ENCODE measurements around the gene TPI1.
A peak's percentile ranks its signal among the peaks of the same experiment; 100 is the strongest.
"Not testable (repeated sequence)": the region's sequence is repeated elsewhere in the genome, so short reads cannot be mapped to it uniquely, and the experiment has no call there.

TPI1 gene

DNA sequence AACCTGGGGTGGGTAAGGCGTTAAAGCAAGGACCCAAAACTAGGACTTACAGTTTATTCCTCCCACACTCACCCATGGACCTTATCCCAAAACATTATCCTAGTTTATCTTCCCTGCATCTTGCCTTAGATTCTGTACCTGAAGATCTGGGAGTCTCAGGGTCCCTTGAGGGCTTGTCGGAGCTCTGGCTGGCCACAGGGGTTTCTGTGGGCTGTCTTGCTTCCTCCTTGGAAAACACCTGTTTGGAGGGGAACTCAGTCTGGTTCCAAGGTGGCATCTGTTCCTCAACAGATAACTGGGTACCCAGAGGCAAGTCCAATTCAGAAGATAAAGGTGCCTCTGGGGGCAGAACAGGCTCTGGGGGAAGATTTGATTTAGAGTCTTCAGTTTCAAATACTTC is 17.9 kb upstream of the TPI1 start:
- no peak for DNase-seq

DNA sequence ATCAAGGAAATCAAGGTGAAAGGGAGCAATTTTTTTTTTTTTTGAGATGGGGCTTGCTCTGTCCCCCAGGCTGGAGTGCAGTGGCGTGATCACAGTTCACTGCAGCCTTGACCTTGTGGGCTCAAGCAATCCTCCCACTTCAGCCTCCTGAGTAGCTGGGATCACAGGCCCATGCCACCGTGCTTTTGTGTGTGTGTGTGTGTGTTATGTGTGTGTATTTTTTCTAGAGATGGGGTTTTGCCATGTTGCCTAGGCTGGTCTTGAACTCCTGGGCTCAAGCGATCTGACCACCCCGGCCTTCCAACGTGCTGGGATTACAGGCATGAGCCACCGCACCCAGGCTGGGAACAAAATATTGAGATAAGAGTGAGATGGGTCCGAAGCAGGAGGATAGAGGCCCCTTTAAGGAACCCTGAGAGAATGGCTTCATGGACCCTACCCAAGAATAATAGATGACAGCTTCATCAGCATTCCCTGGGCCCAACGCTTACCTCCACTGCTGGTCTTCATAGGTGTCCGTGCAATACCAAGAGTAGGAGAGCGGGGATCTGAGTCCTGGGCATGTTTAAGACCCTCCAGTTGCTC is 17.3 kb upstream of the TPI1 start:
- DNase-seq, result no peak

DNA sequence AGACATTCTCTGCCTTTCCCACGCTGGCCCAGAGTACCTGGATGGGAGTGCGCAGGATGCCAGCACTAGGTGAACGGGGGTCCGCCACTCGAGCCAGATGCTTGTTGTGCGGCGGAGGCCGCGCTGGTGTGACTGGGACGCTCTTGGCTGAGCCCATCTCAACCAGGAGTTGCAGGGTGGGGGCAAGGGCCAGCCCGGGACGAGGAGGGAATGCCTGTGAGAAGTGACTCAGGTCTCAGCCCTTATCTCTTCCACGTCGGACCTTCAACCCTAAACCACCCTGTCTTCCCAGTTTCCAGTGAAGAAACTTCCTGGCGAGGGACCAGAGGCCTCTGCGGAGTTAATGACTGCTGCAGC is 16.6 kb upstream of the TPI1 start:
- no peak for DNase-seq

DNA sequence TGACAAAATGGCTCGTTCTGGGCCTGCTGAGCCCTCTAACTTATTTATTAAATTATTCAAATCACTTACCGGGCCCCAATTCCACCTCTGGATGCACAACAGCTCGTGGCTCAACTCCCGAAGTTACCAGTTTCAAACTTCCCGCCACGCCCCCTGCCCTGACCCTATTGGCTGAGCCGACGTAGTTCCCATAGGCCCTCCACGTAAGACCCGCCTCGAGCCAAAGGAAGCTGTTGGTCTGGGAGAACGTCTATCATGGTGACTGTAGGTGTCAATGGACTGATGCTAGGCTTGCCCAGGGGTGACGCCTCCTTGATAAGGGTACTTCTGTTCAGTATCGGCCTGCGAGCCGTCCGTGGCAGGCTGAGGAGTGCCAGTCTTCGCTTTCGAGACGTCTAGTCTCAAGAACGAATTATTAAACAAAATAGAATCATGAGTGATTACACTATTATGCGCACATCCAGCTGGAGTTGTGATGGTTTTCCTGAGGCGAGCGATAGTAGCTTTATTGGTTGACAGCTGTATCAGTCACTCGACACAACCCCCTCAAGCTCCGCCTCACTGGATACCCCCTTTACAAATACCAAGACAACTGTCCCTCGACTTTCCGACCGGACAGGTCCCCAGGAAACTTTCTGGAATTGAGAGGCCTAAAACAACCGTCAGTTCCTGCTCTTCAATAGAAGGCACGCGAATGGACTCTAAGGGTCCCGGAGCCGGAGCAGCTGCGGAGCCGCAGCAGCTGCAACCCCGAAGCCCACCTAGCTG is 16.0 kb upstream of the TPI1 start, which contains the start of gene CDCA3:
CDCA3 (minus strand) TSS at position 134 of the 768 bp plus-strand sequence. CDS start 334 bp downstream, outside the sequence.
- peak; percentile 99 for DNase-seq

DNA sequence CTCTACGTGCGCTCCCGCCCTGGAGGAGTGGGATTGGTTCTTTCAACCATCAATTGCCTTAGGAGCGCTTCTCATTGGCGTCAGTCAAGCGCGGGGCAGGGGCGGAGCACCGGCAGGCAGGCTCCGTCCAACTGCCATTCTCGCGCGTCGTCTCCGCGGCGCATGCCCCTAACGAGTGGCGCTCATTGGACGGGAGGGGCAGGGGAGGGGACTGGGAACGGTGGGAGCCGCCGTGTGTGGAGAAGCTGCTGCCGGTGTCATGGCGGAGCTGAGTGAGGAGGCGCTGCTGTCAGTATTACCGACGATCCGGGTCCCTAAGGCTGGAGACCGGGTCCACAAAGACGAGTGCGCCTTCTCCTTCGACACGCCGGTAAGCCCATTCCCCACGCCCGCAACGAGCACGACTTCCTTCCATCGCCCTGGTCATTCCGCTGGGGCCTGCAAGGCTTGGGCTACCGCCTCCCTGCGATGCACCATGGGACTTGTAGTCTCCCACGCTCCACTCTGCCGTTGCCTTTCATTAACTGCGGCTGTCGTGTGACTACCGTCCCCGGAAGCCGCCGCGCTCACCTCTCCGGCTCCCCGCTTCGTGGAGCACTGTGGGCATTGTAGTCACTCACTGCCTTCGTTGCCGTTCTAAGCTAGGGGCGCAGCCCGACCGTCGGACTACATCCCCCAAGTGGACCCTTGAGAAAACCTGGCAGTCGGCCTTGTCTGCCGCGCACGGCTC is 15.2 kb upstream of the TPI1 start, which contains the start of gene USP5:
USP5 (plus strand) TSS at position 230 of the 730 bp plus-strand sequence; CDS start at position 260, 30 bp downstream.
- DNase-seq, result peak; percentile 100

- peak; percentile 89 for DNase-seq
Measured at GRCh38 chr12:6852651-6853354, 14.5 kb upstream of the TPI1 start.

DNA sequence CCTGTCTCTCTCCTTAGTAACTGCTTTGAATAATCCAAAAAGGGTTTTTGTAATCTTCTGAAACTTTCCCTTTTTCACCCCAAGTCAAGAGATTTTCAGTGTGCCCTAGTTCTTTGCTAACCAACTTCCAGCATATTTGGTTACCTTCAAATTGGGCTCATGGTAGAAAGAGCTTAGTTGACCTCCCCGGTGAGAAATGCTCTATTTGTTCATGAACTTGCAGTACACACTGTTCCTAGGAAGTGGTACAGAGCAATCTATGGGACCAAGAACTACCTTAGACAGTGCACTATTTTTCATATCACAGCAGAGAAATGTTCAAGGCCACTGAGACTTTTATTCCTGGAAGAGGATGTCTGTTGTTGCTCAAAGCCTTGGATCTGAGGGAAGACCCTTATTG is 13.7 kb upstream of the TPI1 start:
- no peak for DNase-seq

DNA sequence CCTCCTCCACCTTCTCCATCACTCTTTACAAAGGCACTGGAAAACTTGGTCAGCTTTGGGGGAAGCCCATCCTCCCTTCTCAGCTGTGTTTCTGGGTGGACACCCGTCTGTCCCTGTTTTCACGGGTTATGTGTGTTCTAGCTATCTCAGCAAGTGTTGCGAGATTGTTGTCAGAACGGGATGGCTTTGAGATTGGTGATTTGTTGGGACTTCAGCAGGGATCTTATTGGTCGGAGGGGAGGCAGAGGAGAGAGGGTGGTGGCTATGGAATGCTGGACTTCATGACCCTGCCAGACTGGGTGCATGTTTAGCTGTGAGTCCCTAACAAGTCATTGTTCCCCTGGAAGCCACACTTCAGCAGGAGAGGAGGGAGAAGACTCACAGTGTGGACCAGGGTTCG is 13.3 kb upstream of the TPI1 start:
- no peak for DNase-seq

- no peak for DNase-seq
Measured at GRCh38 chr12:6855322-6855721, 12.0 kb upstream of the TPI1 start.

GRCh38 chr12:6858799-6859198 is 8.5 kb upstream of the TPI1 start:
- no peak for DNase-seq

DNA sequence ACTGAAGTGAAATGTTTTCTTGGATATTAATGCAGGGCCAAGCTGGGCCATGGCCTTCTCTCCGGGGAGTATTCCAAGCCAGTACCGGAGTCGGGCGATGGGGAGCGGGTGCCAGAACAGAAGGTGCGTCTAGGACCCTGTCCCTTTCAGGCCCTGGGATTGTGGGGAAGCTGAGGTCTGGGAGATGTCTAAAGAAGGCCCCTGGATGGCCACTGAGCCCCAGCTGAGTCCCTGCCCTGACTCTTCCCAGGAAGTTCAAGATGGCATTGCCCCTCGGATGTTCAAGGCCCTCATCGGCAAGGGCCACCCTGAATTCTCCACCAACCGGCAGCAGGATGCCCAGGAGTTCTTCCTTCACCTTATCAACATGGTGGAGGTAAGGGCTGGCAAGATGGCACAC is 7.2 kb upstream of the TPI1 start:
- DNase-seq, result peak; percentile 38

GRCh38 chr12:6860942-6861341 is 6.4 kb upstream of the TPI1 start:
- no peak for DNase-seq

GRCh38 chr12:6861391-6861790 is 5.9 kb upstream of the TPI1 start:
- peak; percentile 57 for DNase-seq

DNA sequence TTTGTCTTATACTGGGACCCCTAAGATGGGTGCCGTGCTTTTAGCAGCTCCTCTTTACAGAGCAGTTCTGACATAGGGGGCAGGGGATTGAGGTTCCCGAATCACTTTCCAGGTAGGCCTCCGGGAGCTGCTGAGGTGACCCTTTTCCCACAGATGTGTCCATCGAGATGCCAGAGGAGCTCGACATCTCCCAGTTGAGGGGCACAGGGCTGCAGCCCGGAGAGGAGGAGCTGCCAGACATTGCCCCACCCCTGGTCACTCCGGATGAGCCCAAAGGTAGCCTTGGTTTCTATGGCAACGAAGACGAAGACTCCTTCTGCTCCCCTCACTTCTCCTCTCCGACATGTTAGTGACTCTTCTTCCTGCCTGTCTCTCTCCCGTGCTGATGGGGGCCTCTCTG is 4.3 kb upstream of the TPI1 start:
- peak; percentile 47 for DNase-seq

DNA sequence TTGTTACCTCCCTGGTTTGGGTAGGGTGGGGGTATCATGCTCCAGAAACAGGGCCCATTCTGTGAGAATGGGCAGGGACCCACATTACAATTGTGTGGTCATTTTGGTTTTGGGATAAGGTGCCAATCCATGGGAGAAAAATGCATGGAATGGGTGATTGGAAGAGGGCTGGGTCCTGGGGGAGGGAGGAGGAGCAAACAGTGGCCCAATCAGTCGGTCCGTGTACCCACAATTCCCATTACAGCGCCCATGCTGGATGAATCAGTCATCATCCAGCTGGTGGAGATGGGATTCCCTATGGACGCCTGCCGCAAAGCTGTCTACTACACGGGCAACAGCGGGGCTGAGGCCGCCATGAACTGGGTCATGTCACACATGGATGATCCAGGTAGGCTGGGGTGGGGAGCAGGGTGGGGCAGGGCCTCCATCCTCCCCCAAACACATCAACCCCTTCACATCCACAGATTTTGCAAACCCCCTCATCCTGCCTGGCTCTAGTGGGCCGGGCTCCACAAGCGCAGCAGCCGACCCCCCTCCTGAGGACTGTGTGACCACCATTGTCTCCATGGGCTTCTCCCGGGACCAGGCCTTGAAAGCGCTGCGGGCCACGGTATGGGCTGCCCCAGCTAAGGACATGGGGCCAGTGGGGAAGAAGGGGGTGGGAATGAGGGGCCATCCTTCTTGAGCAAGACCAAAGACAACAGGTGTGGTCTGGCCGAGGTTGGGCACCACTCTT is 3.6 kb upstream of the TPI1 start:
- peak; percentile 45 for DNase-seq

DNA sequence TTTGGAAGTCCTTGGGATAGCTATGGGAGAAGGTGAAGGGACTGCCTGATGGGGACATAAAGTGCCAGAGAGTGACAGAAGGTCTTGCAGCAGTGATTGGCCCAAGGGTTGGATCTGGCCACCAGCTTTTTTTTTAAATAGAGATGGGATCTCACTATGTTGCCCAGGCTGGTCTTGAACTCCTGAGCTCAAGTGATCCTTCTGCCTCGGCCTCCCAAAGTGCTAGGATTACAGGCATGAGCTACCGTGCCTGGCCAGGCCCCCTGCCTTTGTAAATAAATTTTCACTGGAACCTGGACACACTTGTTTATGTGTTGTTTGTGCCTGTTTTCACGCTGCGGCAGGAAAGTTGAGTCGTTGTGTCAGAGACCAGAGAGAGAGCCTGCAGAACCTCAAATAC is 2.0 kb upstream of the TPI1 start:
- DNase-seq, result not testable (repeated sequence)

GRCh38 chr12:6866163-6866919 is 990 bp upstream of the TPI1 start:
- no peak for DNase-seq

DNA sequence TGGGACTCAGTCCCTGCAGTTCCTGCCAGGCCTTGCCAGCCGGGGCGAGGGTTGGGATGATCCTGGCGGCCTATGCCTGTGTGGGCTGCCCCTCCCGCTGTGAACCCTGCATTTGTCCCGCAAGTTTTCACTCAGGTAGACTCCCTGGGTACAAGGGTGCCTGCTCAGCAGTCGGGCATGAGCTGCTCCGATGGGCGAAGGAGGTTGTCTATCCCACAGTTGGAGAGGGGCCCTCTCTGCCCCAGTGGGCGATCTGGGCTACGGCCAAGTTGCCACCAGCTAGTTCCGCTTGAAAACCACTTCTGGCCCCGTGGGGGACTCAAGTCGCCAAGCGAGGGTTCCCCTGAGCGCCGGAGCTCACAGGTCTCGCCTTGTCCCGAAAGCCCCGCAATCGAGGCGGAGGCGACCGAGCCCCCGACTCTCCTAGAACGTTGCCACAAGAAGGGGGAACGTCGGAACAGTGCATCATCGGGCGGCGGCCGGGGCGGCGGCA is 365 bp upstream of the TPI1 start:
- no peak for DNase-seq

GRCh38 chr12:6868211-6869048 is 1.1 kb downstream of the TPI1 start:
- DNase-seq, result no peak

Measured in islet precursor cell (in vitro differentiated cells).